Measurements from ENCODE around the gene KSR1.

DNA sequence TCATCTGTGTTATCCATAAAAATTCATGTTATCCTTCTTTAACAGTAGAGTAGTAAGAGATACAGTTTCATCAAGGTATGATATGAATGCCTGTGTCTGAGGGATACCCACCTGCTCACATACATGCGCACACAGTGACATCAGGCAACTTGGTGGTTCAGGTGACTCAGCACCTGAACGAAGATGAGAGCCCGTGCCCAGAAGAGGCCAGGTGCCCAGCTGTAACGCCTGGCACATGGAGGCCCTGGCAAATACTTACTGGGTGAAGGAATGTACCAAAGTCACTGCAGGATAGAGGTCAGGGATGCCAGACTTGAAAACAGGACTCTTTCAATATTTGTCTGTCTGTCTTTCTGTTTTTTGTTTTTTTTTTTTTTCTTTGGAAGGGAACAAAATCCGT lies 102.1 kb downstream of the KSR1 start:
- TF ChIP-seq CTCF (IDR thresholded peaks at IDR 0.05) (no peak), POLR2A (IDR thresholded peaks at IDR 0.05) (no peak)
